AML-193 (cell line): ENCODE measurements around the gene SYNC.
"Not testable (repeated sequence)": the region's sequence is repeated elsewhere in the genome, so short reads cannot be mapped to it uniquely, and the experiment has no call there.

Experiments used
- DNase-seq, 2 experiments: peaks; one replicate each; lab custom pipeline; 2025; lab: John Stamatoyannopoulos, UW

The SYNC gene

GRCh38 chr1:32642292-32642827 lies 60.2 kb downstream of the SYNC start:
- DNase-seq, result not testable (repeated sequence)

- DNase-seq, result no peak
These were observed 63.0 kb downstream of the SYNC start for GRCh38 chr1:32639489-32640075.

- no peak for DNase-seq
These were observed 65.5 kb downstream of the SYNC start for GRCh38 chr1:32636914-32637645.

GRCh38 chr1:32635508-32636277 lies 66.9 kb downstream of the SYNC start:
- DNase-seq, result no peak

- DNase-seq, result no peak
These were observed 69.7 kb downstream of the SYNC start for GRCh38 chr1:32632829-32633228.

- not testable (repeated sequence) for DNase-seq
These were observed 72.4 kb downstream of the SYNC start for GRCh38 chr1:32630173-32630572.
